ENCODE measurements around the gene IQGAP1.

Gene IQGAP1

GRCh38 chr15:90449206-90449735, 61.2 kb downstream of the IQGAP1 start:
- DNase-seq: no peak

GRCh38 chr15:90451053-90451850, 63.2 kb downstream of the IQGAP1 start:
- no peak for DNase-seq

GRCh38 chr15:90456236-90456635, 68.2 kb downstream of the IQGAP1 start:
- DNase-seq: no peak

GRCh38 chr15:90458061-90458460, 70.0 kb downstream of the IQGAP1 start:
- DNase-seq: no peak

GRCh38 chr15:90459368-90459767, 71.3 kb downstream of the IQGAP1 start:
- no peak for DNase-seq

GRCh38 chr15:90460142-90460824, 72.2 kb downstream of the IQGAP1 start:
- no peak for DNase-seq

- DNase-seq: no peak
Observed at GRCh38 chr15:90463381-90463780, 75.3 kb downstream of the IQGAP1 start.

- DNase-seq: no peak
Observed at GRCh38 chr15:90465140-90465929, 77.3 kb downstream of the IQGAP1 start.

- no peak for DNase-seq
Observed at GRCh38 chr15:90465930-90466567, 78.0 kb downstream of the IQGAP1 start.

- no peak for DNase-seq
Observed at GRCh38 chr15:90469723-90470122, 81.7 kb downstream of the IQGAP1 start.

GRCh38 chr15:90470453-90470852, 82.4 kb downstream of the IQGAP1 start:
- no peak for DNase-seq

- no peak for DNase-seq
Observed at GRCh38 chr15:90471126-90471525, 83.1 kb downstream of the IQGAP1 start.

GRCh38 chr15:90471769-90472168, 83.7 kb downstream of the IQGAP1 start:
- DNase-seq: no peak

GRCh38 chr15:90478846-90479481, 90.9 kb downstream of the IQGAP1 start:
- no peak for DNase-seq

GRCh38 chr15:90479656-90480055, 91.6 kb downstream of the IQGAP1 start:
- no peak for DNase-seq

- no peak for DNase-seq
Observed at GRCh38 chr15:90481023-90481422, 93.0 kb downstream of the IQGAP1 start.

GRCh38 chr15:90482124-90483011, 94.3 kb downstream of the IQGAP1 start:
- DNase-seq: peak; percentile 39

GRCh38 chr15:90483012-90483307, 94.9 kb downstream of the IQGAP1 start:
- DNase-seq: no peak

- no peak for DNase-seq
Observed at GRCh38 chr15:90483637-90484036, 95.6 kb downstream of the IQGAP1 start.

GRCh38 chr15:90487186-90487585, 99.1 kb downstream of the IQGAP1 start:
- DNase-seq: no peak

- no peak for DNase-seq
Observed at GRCh38 chr15:90489514-90489913, 101.5 kb downstream of the IQGAP1 start.
